Mucosa of descending colon (tissue), 3 donors: ENCODE measurements around the gene GNPTAB. TPM values are rescaled to one million over a fixed set of nuclear protein-coding genes. Genes with fewer than 3 reads are reported as not detected.

Experiments
- ATAC-seq: fragments of 200-7000 bp; cut with Tn5 transposase; one replicate; pipeline ENCODE4 v1.9.1; 2020; ENCODE audit warnings: mild to moderate bottlenecking, moderate library complexity
- DNase-seq, 3 donors: peaks; one replicate each; pipeline ENCODE4 v3.0.0-alpha.2; 2020
- H3K36me3 ChIP-seq: fragments of 200-600 bp; one replicate; pipeline ENCODE4 v1.8.0; 2021; ENCODE audit warnings: low read depth, mild to moderate bottlenecking
- H3K4me1 ChIP-seq: fragments of 200-600 bp; one replicate; pipeline ENCODE4 v1.8.0; 2021; ENCODE audit warnings: low read depth, mild to moderate bottlenecking
- H3K4me3 ChIP-seq: fragments of 200-600 bp; one replicate; pipeline ENCODE4 v1.8.0; 2021; ENCODE audit warnings: mild to moderate bottlenecking
- H3K9me3 ChIP-seq: fragments of 200-600 bp; one replicate; pipeline ENCODE4 v1.8.0; 2021; ENCODE audit warnings: mild to moderate bottlenecking
- intact Hi-C, 2 donors: fragments of 100-400 bp; cut with DNase I in 1 of 2; cut with micrococcal nuclease in 1 of 2; formaldehyde crosslinking; loops; one replicate each; pipeline versions ENCODE4 v1.11.0 to v1.11.1; 2022; cut with DNase I, micrococcal nuclease
- total RNA-seq, 3 donors: library from RNA; stranded (reverse); fragmentation: NEBNext Ultra II Directional in 2 of 3; extraction: Animal tissue kit (Norgen Biotek cat#: 25700) in 2 of 3; gene quantifications; one replicate each; pipeline versions ENCODE4 v1.2.1 to v1.2.4, GENCODE V29; 2021 to 2023
- TF ChIP-seq, protein P1 (sequence below): fragments of 200-600 bp; IDR thresholded peaks from one replicate; pipeline ENCODE4 v1.8.0; 2022; ENCODE audit warnings: antibody characterized with exemption, mild to moderate bottlenecking
- donor health status: DM: no; HTN: no; CAD: no; lungs with moderate emphysema.
- donor health status: DM: no; HTN: no; CAD: no.
- donor health status: DM: no; HTN: yes; CAD: no.

The GNPTAB gene
- total RNA-seq, 3 donors from 2014 or later = 62.9 to 104 (median 88.9) TPM

DNA sequence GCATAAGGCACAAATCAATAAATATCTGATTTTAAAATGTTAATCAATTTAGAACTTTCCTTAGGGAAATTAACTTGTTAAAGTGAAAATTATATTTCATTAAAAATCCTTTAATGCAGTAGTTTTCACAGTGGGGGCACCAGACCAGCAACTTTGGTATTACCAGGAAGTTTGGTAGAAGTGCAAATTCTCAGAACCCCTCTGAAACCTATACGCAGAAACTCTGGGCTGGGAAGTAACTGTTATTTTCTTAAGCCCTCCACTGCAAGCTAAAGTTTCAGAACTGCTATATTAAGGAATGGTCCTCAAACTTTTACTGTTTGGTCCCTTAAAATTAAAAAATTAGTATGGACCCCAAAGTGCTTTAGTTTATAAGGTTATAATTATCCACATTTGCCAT is 35.7 kb downstream of the GNPTAB start:
- intact Hi-C loops = no loop called here
- TF ChIP-seq, protein P1, sequence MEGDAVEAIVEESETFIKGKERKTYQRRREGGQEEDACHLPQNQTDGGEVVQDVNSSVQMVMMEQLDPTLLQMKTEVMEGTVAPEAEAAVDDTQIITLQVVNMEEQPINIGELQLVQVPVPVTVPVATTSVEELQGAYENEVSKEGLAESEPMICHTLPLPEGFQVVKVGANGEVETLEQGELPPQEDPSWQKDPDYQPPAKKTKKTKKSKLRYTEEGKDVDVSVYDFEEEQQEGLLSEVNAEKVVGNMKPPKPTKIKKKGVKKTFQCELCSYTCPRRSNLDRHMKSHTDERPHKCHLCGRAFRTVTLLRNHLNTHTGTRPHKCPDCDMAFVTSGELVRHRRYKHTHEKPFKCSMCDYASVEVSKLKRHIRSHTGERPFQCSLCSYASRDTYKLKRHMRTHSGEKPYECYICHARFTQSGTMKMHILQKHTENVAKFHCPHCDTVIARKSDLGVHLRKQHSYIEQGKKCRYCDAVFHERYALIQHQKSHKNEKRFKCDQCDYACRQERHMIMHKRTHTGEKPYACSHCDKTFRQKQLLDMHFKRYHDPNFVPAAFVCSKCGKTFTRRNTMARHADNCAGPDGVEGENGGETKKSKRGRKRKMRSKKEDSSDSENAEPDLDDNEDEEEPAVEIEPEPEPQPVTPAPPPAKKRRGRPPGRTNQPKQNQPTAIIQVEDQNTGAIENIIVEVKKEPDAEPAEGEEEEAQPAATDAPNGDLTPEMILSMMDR = no peak
- no peaks in the 10 kb centered on the region for H3K36me3 ChIP-seq
- ATAC-seq (no peak), DNase-seq (no peak)
- H3K4me3 ChIP-seq = no peak overlapping the region
- peaks cover 9% of the 10 kb centered on the region for H3K4me1 ChIP-seq
- no peaks in the 10 kb centered on the region for H3K9me3 ChIP-seq

DNA sequence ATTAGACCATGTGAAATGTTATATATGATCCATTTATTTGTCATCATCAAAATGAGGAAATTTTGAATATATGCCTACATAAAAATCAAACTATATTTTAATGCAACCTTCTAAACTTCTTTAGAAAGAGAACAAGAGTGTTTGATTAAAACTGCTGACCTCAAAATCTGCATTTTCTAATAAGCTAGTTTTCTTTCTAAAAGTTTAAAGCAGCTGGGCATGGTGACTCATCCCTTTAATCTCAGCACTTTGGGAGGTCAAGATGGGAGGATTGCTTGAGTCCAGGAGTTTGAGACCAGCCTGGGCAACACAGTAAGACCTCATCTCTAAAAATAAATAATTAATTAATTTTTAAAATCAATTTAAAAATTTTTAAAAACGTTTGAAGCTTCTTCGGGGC is 36.2 kb downstream of the GNPTAB start:
- TF ChIP-seq, protein P1 = no peak
- H3K36me3 ChIP-seq = no peaks in the 10 kb centered on the region
- no peak for DNase-seq
- H3K4me3 ChIP-seq = no peak overlapping the region
- no peak for ATAC-seq
- intact Hi-C loops = no loop called here
- peaks cover 9% of the 10 kb centered on the region for H3K4me1 ChIP-seq
- H3K9me3 ChIP-seq = no peaks in the 10 kb centered on the region

DNA sequence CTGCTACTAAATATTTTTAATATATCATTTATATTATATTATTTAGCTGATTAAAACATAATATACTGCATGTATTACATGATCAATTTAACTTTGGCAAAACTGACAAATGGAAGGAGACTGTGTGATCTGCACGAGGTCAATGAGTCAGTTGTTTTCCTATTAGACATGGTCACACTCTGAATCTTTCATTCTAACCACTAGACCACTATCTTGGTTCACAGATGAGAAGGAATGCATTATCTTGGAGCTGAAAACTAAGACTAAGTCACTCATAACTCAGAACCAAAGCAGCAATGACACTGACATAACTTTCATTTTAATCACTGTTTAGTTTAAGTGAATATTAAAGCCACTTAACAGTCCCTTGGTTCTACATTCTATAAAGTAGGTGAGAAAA is 37.4 kb downstream of the GNPTAB start:
- Histone ChIP-seq H3K4me1 (peaks cover 9% of the 10 kb centered on the region), H3K4me3 (no peak overlapping the region), H3K9me3 (no peaks in the 10 kb centered on the region), H3K36me3 (no peaks in the 10 kb centered on the region)
- no peak for DNase-seq
- intact Hi-C loops = no loop called here
- ATAC-seq = no peak
- TF ChIP-seq, protein P1 = no peak

DNA sequence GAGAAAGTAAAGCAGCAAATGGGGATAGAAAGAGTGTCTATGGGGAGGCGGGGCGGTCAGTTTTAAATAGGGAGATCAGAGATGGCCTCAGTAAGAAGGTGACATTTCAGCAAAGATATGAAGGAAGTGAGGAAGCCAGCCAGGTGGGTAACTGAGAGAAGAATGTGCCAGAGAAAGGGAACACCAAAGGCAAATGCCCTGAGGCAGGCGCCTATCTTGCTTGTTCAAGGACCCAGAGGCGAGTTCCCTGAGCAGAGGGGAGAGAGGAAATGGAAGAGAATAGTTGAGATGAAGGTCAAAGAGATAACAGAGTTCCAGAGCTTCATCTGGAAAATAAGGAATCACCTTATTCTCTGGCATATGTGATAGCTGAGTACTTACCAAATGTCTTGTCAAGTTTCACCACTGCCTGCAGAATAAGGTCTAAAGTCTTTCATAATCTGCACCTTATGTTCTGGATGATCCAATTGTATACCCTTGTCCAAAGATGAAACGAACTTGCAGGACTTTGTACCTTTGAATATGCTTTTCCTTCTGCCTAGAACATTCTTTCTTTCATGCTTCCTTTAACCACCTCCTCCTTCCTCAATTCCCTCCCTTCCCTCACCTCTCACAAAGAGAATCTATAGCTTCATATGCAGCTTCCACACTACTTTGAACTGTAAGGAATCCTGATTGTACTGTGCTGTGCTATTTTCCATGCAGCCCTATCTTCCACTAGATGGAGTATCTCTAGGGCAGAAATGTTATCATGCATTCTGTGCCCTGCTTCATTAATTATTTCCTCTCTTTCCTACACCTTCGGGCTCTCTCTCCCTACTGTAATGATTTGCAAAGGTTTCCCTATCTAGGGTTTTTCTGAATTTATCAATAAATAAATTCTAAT is 38.5 kb downstream of the GNPTAB start:
- DNase-seq (no peak), ATAC-seq (peak; percentile 78)
- intact Hi-C loops = no loop called here

DNA sequence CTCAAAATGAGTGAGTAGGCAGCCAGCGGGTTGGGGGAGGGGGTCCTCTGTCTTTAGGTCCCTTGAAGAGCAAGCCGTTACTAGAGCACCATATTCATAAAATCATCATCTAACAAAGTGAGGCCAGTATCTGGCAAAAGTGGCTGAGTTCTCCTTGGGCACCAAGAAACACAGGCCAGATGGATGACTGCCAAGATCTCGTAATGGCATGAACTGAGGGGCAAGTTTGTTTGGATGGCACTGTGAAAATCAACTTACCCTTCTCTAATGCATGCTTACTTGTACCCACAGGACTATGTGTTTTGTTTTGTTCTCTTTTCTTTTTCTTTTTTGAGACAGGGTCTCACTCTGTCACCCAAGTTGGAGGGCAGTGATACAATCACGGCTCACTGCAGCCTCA is 41.6 kb downstream of the GNPTAB start:
- H3K4me1 ChIP-seq = peaks cover 9% of the 10 kb centered on the region
- ATAC-seq = no peak
- intact Hi-C loops = no loop called here
- H3K9me3 ChIP-seq = no peaks in the 10 kb centered on the region
- H3K4me3 ChIP-seq = no peak overlapping the region
- no peak for DNase-seq
- TF ChIP-seq, protein P1 = no peak
- H3K36me3 ChIP-seq = no peaks in the 10 kb centered on the region

More for the DNA sequence above, 38.5 kb downstream of the GNPTAB start:
- peaks cover 9% of the 10 kb centered on the region for H3K4me1 ChIP-seq
- no peaks in the 10 kb centered on the region for H3K9me3 ChIP-seq
- no peak overlapping the region for H3K4me3 ChIP-seq
- H3K36me3 ChIP-seq = no peaks in the 10 kb centered on the region
- TF ChIP-seq, protein P1 = no peak
